B cell (primary cell): ENCODE data around the gene CHST11.

Source experiments
- CTCF ChIP-seq: fragments of 200-600 bp; IDR thresholded peaks from one replicate; pipeline ENCODE4 v1.8.0; 2022; ENCODE audit warnings: antibody characterized with exemption, mild to moderate bottlenecking
- EZH2 ChIP-seq: IDR thresholded peaks from 2 replicates; pipeline ENCODE4 v1.6.1; 2012; ENCODE audit warnings: borderline replicate concordance, low read depth, mild to moderate bottlenecking, moderate library complexity, low read length; ENCODE audit not compliant: insufficient read depth, poor library complexity, severe bottlenecking

GRCh38 chr12:104604995-104605675, 148.4 kb downstream of the CHST11 start:
- TF ChIP-seq CTCF, result no peak
- no peak for TF ChIP-seq EZH2
